Breast epithelium (tissue), 4 donors: Measurements from ENCODE around the gene ELP5. TPM values are rescaled to one million over a fixed set of nuclear protein-coding genes. Genes with fewer than 3 reads are reported as not detected.
A peak's percentile ranks its signal among the peaks of the same experiment; 100 is the strongest.

Experiments used
- DNase-seq, 2 donors: peaks; one replicate each; pipeline ENCODE4 v3.0.0-alpha.2; 2019; ENCODE audit warnings: low spot score in 2 of 2
- H3K27ac ChIP-seq, 2 donors: fragments of 200-600 bp; sonication (generic) in 1 of 2; one replicate each; pipeline ENCODE4 v1.5.1; 2016 to 2019; ENCODE audit warnings: mild to moderate bottlenecking in 1 of 2
- H3K27me3 ChIP-seq, 2 donors: fragments of 200-600 bp; sonication (generic) in 1 of 2; one replicate each; pipeline versions ENCODE4 v1.5.1 to v1.6.0; 2017 to 2019; ENCODE audit warnings: control low read depth in 1 of 2, mild to moderate bottlenecking in 1 of 2
- H3K36me3 ChIP-seq: fragments of 200-600 bp; one replicate; pipeline ENCODE4 v1.5.1; 2019
- H3K4me1 ChIP-seq, 2 donors: fragments of 200-600 bp; sonication (generic); one replicate each; pipeline ENCODE4 v1.5.1; 2016 to 2019; ENCODE audit warnings: control low read depth in 1 of 2
- H3K4me3 ChIP-seq, 3 donors: fragments of 200-600 bp; sonication (generic); 1 replicate in 2 of 3; 2 replicates in 1 of 3; pipeline ENCODE4 v1.5.1; 2016 to 2019; ENCODE audit warnings: mild to moderate bottlenecking in 3 of 3, moderate library complexity in 2 of 3
- H3K9me3 ChIP-seq, 2 donors: fragments of 200-600 bp; sonication (generic) in 1 of 2; one replicate each; pipeline ENCODE4 v1.5.1; 2016 to 2019; ENCODE audit warnings: control low read depth in 1 of 2
- POLR2A ChIP-seq: fragments of 450-650 bp; IDR thresholded peaks from one replicate; pipeline ENCODE4 v1.6.1; 2016; ENCODE audit warnings: antibody characterized with exemption, mild to moderate bottlenecking, moderate library complexity
- POLR2AphosphoS5 ChIP-seq, 3 donors: sonication (generic); formaldehyde crosslinking; IDR thresholded peaks; one replicate each; pipeline ENCODE4 v1.6.1; 2017; ENCODE audit warnings: antibody characterized with exemption in 3 of 3
- intact Hi-C: fragments of 100-400 bp; cut with DNase I; formaldehyde crosslinking; loops from one replicate; pipeline ENCODE4 v1.15.1; 2023; ENCODE audit warnings: low total_unique reads
- total RNA-seq, 3 donors: library from RNA; depleted of rRNA; stranded (reverse); fragments of >200 nt; gene quantifications; one replicate each; pipeline ENCODE4 v1.1.0, GENCODE V29; 2016
- TF ChIP-seq, protein P1 (sequence below), 3 donors: fragments of 450-650 bp; IDR thresholded peaks; one replicate each; pipeline ENCODE4 v1.5.1; 2016 to 2017; ENCODE audit warnings: antibody characterized with exemption in 3 of 3, mild to moderate bottlenecking in 3 of 3, moderate library complexity in 3 of 3

The ELP5 gene
- total RNA-seq, 3 donors from 2014 or later, result 26.9 to 36.7 (median 30.6) TPM

DNA sequence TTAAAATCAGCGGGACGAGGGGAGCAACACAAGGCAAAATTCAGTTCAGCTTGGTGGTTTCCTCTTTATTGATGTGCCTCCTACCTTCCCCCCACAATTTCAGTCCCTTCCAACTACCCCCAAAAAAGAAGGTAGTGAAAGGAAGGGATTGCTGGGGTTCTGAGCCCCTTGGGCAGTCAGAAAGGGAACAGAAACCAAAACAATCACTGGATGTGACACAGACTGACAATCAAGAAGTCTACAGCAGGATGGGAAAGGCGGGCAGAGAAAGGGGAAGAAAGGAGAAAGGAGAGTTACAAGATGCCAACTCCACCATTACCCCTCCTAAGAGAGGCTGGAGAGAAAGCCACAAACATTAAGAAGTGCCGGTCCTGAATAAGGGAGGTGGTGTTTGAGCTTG is 11.6 kb upstream of the ELP5 start:
- peak overlapping the region; percentile 12 to 89 (median 85) for H3K4me3 ChIP-seq
- H3K4me1 ChIP-seq, result peaks cover 4 to 18% of the 10 kb centered on the region in 2 donors
- peak overlapping the region; percentile 99 to 100 for H3K27ac ChIP-seq
- no peaks in the 10 kb centered on the region for H3K27me3 ChIP-seq
- DNase-seq, result no peak
- H3K36me3 ChIP-seq, result no peaks in the 10 kb centered on the region
- TF ChIP-seq POLR2A, result no peak
- TF ChIP-seq, protein P1, sequence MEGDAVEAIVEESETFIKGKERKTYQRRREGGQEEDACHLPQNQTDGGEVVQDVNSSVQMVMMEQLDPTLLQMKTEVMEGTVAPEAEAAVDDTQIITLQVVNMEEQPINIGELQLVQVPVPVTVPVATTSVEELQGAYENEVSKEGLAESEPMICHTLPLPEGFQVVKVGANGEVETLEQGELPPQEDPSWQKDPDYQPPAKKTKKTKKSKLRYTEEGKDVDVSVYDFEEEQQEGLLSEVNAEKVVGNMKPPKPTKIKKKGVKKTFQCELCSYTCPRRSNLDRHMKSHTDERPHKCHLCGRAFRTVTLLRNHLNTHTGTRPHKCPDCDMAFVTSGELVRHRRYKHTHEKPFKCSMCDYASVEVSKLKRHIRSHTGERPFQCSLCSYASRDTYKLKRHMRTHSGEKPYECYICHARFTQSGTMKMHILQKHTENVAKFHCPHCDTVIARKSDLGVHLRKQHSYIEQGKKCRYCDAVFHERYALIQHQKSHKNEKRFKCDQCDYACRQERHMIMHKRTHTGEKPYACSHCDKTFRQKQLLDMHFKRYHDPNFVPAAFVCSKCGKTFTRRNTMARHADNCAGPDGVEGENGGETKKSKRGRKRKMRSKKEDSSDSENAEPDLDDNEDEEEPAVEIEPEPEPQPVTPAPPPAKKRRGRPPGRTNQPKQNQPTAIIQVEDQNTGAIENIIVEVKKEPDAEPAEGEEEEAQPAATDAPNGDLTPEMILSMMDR (IDR thresholded peaks at IDR 0.05), result no peak
- no peak for TF ChIP-seq POLR2AphosphoS5 (IDR thresholded peaks at IDR 0.05)
- no peaks in the 10 kb centered on the region for H3K9me3 ChIP-seq
- intact Hi-C loops, result no loop called here

GRCh38 chr17:7241090-7241733 is 10.8 kb upstream of the ELP5 start:
- no peaks in the 10 kb centered on the region for H3K9me3 ChIP-seq
- TF ChIP-seq, protein P1 (IDR thresholded peaks at IDR 0.05), result no peak
- no peak for TF ChIP-seq POLR2A
- no peak for TF ChIP-seq POLR2AphosphoS5 (IDR thresholded peaks at IDR 0.05)
- DNase-seq, result no peak
- peak overlapping the region; percentile 85 to 89 (median 85) for H3K4me3 ChIP-seq
- no peaks in the 10 kb centered on the region for H3K27me3 ChIP-seq
- H3K36me3 ChIP-seq, result no peaks in the 10 kb centered on the region
- H3K4me1 ChIP-seq, result peaks cover 4 to 17% of the 10 kb centered on the region in 2 donors
- intact Hi-C loops, result no loop called here
- H3K27ac ChIP-seq, result peak overlapping the region; percentile 99 to 100

DNA sequence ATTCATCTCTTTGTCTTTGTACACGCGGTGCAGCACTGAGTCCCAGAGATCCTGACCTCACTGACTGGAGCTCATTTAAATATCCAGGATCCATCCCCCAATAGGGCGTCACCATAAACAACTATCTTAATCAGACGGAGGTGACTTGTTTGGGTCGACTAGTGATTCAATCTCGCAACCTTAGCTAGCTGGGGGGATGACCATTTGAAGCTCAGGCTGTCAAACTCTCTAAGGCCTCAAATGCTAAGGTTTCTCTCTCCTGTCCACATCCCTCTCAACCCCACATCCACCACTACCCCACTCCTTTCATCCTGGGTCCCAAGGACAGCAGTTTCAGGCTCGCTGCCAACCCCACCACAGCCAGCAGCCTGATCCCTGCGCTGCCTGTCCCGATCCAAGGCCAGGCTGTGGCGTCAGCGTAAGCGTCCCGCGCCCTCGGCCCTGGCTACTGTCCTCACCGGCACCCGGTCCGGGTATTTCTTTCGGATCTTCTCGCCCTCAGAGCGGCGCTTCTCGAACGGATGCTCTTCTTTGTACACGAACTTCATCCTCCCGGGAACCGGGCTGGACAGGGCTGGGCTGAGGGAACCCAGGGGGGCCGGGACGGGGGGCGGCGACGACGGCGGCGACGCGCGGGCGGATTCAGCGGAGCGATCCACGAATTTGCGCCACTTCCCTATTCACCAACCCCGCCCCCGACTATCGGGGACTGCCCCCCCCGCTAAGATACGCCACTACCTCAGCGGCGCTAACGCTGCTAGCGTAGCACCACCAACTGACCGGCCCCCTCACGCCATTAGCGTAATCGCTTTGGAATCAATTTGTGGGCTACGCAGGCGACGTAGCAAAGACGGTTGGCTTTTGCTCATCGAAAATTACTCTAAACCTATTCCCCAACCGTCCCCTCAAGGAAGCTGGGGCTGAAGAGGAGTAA is 10.0 kb upstream of the ELP5 start, which contains the start of gene GABARAP:
Gene GABARAP (minus strand): TSS at position 667 of the 934 bp plus-strand sequence. CDS start 119 bp downstream, at position 548.
- DNase-seq, result peak; percentile 95 to 97
- TF ChIP-seq POLR2AphosphoS5 (IDR thresholded peaks at IDR 0.05), result peak; percentile 77 to 90 (median 78)
- peak; percentile 87 for TF ChIP-seq POLR2A
- TF ChIP-seq, protein P1 (IDR thresholded peaks at IDR 0.05), result peak in 2 of 3 donors; percentile 9 to 23
- Histone ChIP-seq H3K9me3 (no peaks in the 10 kb centered on the region), H3K36me3 (no peaks in the 10 kb centered on the region), H3K4me3 (peak within 1 kb of the TSS; percentile 85 to 89 (median 85)), H3K27ac (peak within 1 kb of the TSS; percentile 99 to 100), H3K4me1 (peaks cover 4 to 17% of the 10 kb centered on the region in 2 donors), H3K27me3 (no peaks in the 10 kb centered on the region)
- intact Hi-C loops, result no loop called here

- H3K9me3 ChIP-seq, result no peaks in the 10 kb centered on the region
- no peaks in the 10 kb centered on the region for H3K27me3 ChIP-seq
- DNase-seq, result peak; percentile 94 to 97
- intact Hi-C loops, result no loop called here
- peak overlapping the region; percentile 85 to 89 (median 85) for H3K4me3 ChIP-seq
- H3K36me3 ChIP-seq, result no peaks in the 10 kb centered on the region
- peaks cover 4 to 17% of the 10 kb centered on the region in 2 donors for H3K4me1 ChIP-seq
- TF ChIP-seq POLR2A, result peak; percentile 49
- TF ChIP-seq POLR2AphosphoS5 (IDR thresholded peaks at IDR 0.05), result peak; percentile 97 to 99 (median 98)
- TF ChIP-seq, protein P1 (IDR thresholded peaks at IDR 0.05), result no peak
- peak overlapping the region; percentile 99 to 100 for H3K27ac ChIP-seq
Measured at GRCh38 chr17:7242717-7243452, 9.1 kb upstream of the ELP5 start.
